Heart left ventricle (tissue), 13 donors: ENCODE measurements around the gene ANKRD52.

Source experiments
- POLR2A ChIP-seq, 2 donors: fragments of 450-650 bp; IDR thresholded peaks; one replicate each; pipeline ENCODE4 v1.6.1; 2017; ENCODE audit warnings: antibody characterized with exemption in 2 of 2, mild to moderate bottlenecking in 2 of 2, moderate library complexity in 2 of 2
- TF ChIP-seq, protein P1 (sequence below), 12 donors: fragments of 200-600 bp; sonication (generic) in 4 of 12; IDR thresholded peaks; one replicate each; pipeline versions ENCODE4 v1.5.0 to v1.8.0; 2018 to 2022; ENCODE audit warnings: antibody characterized with exemption in 12 of 12, mild to moderate bottlenecking in 5 of 12
- donor health status: ischemic (EF 13 %, LVEDD 7.1; RV severe dilation, severe dysfunction).
- donor health status: DM: no; HTN: yes; CAD: no.
- donor health status: DM: no; HTN: no; CAD: no.
- donor health status: ischemic (EF 25% LVEDD 6.9; RV normal size, moderate dysfunction).
- donor health status: ischemic (EF 25% LVEDD 5.7; RV mildly dilated, moderate dysfunction).
- donor health status: ischemic (EF 35%, LVEDD 5.7; RV mildly dilated, moderate dysfunction).
- donor health status: nonischemic (EF 11% LVEDD 7.7; RV severe dilation, severe dysfunction).
- donor health status: DM: yes; HTN: yes; CAD: no.
- donor health status: PGD.
- donor health status: ischemic (EF 29% LVEDD 5.4; RV normal size, mild dysfunction).
- donor health status: nonischemic (EF 23%, LVEDD 6.1; RV moderate dilation, normal function).

DNA sequence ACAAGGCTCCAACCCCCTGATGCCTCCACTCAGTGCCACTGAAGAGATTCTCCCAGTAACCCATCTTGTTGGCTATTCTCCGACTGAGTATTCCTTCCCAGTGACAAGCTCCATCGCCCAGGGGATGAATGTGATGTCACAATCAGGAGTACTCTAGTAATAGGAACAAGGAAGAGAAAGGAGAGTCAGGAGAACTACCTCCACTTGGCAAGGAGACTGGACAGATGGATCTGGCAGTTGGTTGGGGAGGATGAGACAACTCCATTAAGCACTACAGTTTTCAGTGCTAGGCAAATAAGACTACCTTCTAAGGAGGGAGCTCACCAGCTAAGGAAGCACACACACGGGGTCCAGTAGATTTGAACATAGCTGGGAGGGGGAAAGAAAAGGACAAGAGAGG lies 41.7 kb downstream of the ANKRD52 start:
- TF ChIP-seq POLR2A (IDR thresholded peaks at IDR 0.05) = no peak
- TF ChIP-seq, protein P1, sequence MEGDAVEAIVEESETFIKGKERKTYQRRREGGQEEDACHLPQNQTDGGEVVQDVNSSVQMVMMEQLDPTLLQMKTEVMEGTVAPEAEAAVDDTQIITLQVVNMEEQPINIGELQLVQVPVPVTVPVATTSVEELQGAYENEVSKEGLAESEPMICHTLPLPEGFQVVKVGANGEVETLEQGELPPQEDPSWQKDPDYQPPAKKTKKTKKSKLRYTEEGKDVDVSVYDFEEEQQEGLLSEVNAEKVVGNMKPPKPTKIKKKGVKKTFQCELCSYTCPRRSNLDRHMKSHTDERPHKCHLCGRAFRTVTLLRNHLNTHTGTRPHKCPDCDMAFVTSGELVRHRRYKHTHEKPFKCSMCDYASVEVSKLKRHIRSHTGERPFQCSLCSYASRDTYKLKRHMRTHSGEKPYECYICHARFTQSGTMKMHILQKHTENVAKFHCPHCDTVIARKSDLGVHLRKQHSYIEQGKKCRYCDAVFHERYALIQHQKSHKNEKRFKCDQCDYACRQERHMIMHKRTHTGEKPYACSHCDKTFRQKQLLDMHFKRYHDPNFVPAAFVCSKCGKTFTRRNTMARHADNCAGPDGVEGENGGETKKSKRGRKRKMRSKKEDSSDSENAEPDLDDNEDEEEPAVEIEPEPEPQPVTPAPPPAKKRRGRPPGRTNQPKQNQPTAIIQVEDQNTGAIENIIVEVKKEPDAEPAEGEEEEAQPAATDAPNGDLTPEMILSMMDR (IDR thresholded peaks at IDR 0.05) = no peak
